Peyer's patch (tissue), 4 donors: ENCODE measurements around the gene DNAI1.
A peak's percentile ranks its signal among the peaks of the same experiment; 100 is the strongest.

Source experiments
- CTCF ChIP-seq, 6 experiments: fragments of 450-650 bp in 4 of 6; fragments of 200-600 bp in 2 of 6; sonication (generic) in 1 of 6; IDR thresholded peaks; one replicate each; pipeline ENCODE4 v1.5.1; 2017 to 2019; ENCODE audit warnings: antibody characterized with exemption in 6 of 6, mild to moderate bottlenecking in 3 of 6, moderate library complexity in 1 of 6
- POLR2A ChIP-seq, 2 donors: fragments of 450-650 bp; IDR thresholded peaks; one replicate each; pipeline ENCODE4 v1.5.1; 2017; ENCODE audit warnings: antibody characterized with exemption in 2 of 2, mild to moderate bottlenecking in 2 of 2, moderate library complexity in 2 of 2

DNA sequence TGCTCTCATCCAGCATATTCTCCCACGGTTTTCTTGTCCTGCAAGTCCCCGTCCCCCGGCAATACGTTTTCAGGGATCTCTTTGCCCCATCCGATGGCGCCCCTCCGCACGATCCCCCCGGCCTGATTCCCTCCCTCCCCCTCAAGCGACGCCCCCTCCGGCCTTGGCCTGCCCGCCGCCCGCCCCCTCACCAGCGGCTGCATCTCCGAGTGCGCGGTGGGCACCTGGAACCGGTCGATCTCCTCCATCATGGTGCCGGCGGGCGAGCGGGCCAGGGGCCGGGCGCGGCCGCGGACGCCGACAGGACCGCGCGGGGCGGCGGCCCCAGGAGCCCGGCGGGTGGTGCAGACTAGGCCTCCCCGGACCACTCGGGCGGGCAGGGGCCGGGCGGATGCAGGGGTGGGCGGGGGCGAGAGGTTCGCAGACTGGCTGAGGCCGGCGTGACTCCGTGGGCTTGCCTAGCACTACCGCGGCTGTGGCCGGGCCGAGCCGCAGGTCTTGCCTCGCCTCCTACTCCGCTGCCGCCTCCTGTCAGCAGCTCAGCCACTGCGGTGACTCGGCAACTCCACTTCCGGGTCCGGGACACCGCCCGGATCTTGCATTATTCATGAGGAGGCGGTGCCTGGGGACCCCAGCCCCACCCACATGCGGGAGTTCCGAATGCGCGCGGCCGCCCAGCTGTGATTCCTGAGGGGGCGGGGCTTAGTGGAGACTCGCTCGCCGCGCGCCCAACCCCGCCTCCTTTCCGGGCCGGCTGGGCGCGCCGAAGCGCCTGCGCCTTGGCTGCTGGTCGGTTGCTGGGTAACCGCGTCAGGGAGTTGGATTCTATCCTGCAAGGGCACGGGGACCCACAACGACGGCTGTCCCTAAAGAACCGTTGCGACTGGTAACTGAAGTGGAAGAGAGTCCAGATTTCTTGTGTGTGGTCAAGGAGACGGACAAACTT is at the start of gene DNAI1, which contains the start of gene FAM219A:
- TF ChIP-seq CTCF (IDR thresholded peaks at IDR 0.05) (no peak), POLR2A (IDR thresholded peaks at IDR 0.05) (peak; percentile 58 to 85)
